Dendritic cell treated with granulocyte-macrophage colony-stimulating factor and Interleukin-4, amounts not matched to agents 40 ng/mL and 50 ng/mL, for 4 days (primary cell): ENCODE data around the gene SNX25.
"Not testable (repeated sequence)": the region's sequence is repeated elsewhere in the genome, so short reads cannot be mapped to it uniquely, and the experiment has no call there.

Experiments
- H3K27ac Mint-ChIP-seq: one replicate; pipeline ENCODE4 v1.8.0; 2022; ENCODE audit warnings: mild to moderate bottlenecking, mixed read lengths
- H3K27me3 Mint-ChIP-seq: one replicate; pipeline ENCODE4 v1.8.0; 2022; ENCODE audit warnings: mild to moderate bottlenecking, mixed read lengths
- H3K36me3 Mint-ChIP-seq: one replicate; pipeline ENCODE4 v1.8.0; 2022; ENCODE audit warnings: low read depth, mixed read lengths
- H3K4me1 Mint-ChIP-seq: one replicate; pipeline ENCODE4 v1.8.0; 2022; ENCODE audit warnings: low read depth, mixed read lengths
- H3K4me3 Mint-ChIP-seq: one replicate; pipeline ENCODE4 v1.8.0; 2022; ENCODE audit warnings: mild to moderate bottlenecking, moderate library complexity, mixed read lengths
- H3K9me3 Mint-ChIP-seq: one replicate; pipeline ENCODE4 v1.8.0; 2022; ENCODE audit warnings: mixed read lengths
- intact Hi-C: fragments of 100-400 bp; cut with micrococcal nuclease; formaldehyde crosslinking; loops from one replicate; pipeline ENCODE4 v1.15.0; 2022

SNX25 gene

GRCh38 chr4:185298728-185299430, 89.5 kb downstream of the SNX25 start:
- no peaks in the 10 kb centered on the region for H3K9me3 Mint-ChIP-seq
- H3K4me1 Mint-ChIP-seq = no peaks in the 10 kb centered on the region
- H3K36me3 Mint-ChIP-seq = no peaks in the 10 kb centered on the region
- no peak overlapping the region for H3K27ac Mint-ChIP-seq
- no peak overlapping the region for H3K4me3 Mint-ChIP-seq
- intact Hi-C loops = no loop called here
- H3K27me3 Mint-ChIP-seq = peaks cover 1% of the 10 kb centered on the region

- no peak overlapping the region for H3K4me3 Mint-ChIP-seq
- no peaks in the 10 kb centered on the region for H3K36me3 Mint-ChIP-seq
Measured at GRCh38 chr4:185304541-185304940, 95.1 kb downstream of the SNX25 start.

GRCh38 chr4:185304944-185305690, 95.7 kb downstream of the SNX25 start:
- Mint-ChIP-seq H3K9me3 (no peaks in the 10 kb centered on the region), H3K4me3 (no peak overlapping the region), H3K27ac (no peak overlapping the region), H3K36me3 (no peaks in the 10 kb centered on the region), H3K27me3 (peaks cover 1% of the 10 kb centered on the region), H3K4me1 (no peaks in the 10 kb centered on the region)
- intact Hi-C loops = no loop called here

More at GRCh38 chr4:185304541-185304940, 95.1 kb downstream of the SNX25 start:
- Mint-ChIP-seq H3K27ac (no peak overlapping the region), H3K9me3 (no peaks in the 10 kb centered on the region), H3K27me3 (peaks cover 1% of the 10 kb centered on the region), H3K4me1 (no peaks in the 10 kb centered on the region)
- intact Hi-C loops = no loop called here

GRCh38 chr4:185305979-185306442, 96.6 kb downstream of the SNX25 start:
- Mint-ChIP-seq H3K36me3 (no peaks in the 10 kb centered on the region), H3K27me3 (peaks cover 1% of the 10 kb centered on the region), H3K27ac (no peak overlapping the region), H3K4me1 (no peaks in the 10 kb centered on the region), H3K9me3 (no peaks in the 10 kb centered on the region), H3K4me3 (no peak overlapping the region)
- intact Hi-C loops = no loop called here

- Mint-ChIP-seq H3K36me3 (no peaks in the 10 kb centered on the region), H3K9me3 (no peaks in the 10 kb centered on the region), H3K4me3 (no peak overlapping the region), H3K4me1 (no peaks in the 10 kb centered on the region), H3K27ac (no peak overlapping the region), H3K27me3 (peaks cover 1% of the 10 kb centered on the region)
- intact Hi-C loops = no loop called here
Measured at GRCh38 chr4:185307136-185307950, 97.9 kb downstream of the SNX25 start.

GRCh38 chr4:185309770-185310169, 100.4 kb downstream of the SNX25 start:
- Mint-ChIP-seq H3K27ac (no peak overlapping the region), H3K9me3 (no peaks in the 10 kb centered on the region), H3K27me3 (no peaks in the 10 kb centered on the region), H3K4me3 (no peak overlapping the region), H3K4me1 (no peaks in the 10 kb centered on the region), H3K36me3 (no peaks in the 10 kb centered on the region)
- intact Hi-C loops = no loop called here

- H3K4me1 Mint-ChIP-seq = no peaks in the 10 kb centered on the region
- intact Hi-C loops = no loop called here
- H3K4me3 Mint-ChIP-seq = no peak overlapping the region
- no peaks in the 10 kb centered on the region for H3K27me3 Mint-ChIP-seq
- no peak overlapping the region for H3K27ac Mint-ChIP-seq
- H3K9me3 Mint-ChIP-seq = no peaks in the 10 kb centered on the region
- H3K36me3 Mint-ChIP-seq = no peaks in the 10 kb centered on the region
Measured at GRCh38 chr4:185311113-185311888, 101.9 kb downstream of the SNX25 start.

- intact Hi-C loops = no loop called here
- Mint-ChIP-seq H3K36me3 (no peaks in the 10 kb centered on the region), H3K9me3 (no peaks in the 10 kb centered on the region)
Measured at GRCh38 chr4:185312699-185313098, 103.3 kb downstream of the SNX25 start.

GRCh38 chr4:185317462-185317861, 108.1 kb downstream of the SNX25 start:
- H3K4me3 Mint-ChIP-seq, H3K36me3 Mint-ChIP-seq, H3K9me3 Mint-ChIP-seq, intact Hi-C loops, H3K27me3 Mint-ChIP-seq, H3K27ac Mint-ChIP-seq, H3K4me1 Mint-ChIP-seq: not testable (repeated sequence)

More at GRCh38 chr4:185312699-185313098, 103.3 kb downstream of the SNX25 start:
- no peaks in the 10 kb centered on the region for H3K4me1 Mint-ChIP-seq
- no peaks in the 10 kb centered on the region for H3K27me3 Mint-ChIP-seq
- H3K4me3 Mint-ChIP-seq = no peak overlapping the region
- H3K27ac Mint-ChIP-seq = no peak overlapping the region

- Mint-ChIP-seq H3K27ac (no peak overlapping the region), H3K4me3 (no peak overlapping the region), H3K36me3 (no peaks in the 10 kb centered on the region), H3K27me3 (peaks cover 2% of the 10 kb centered on the region), H3K4me1 (no peaks in the 10 kb centered on the region), H3K9me3 (no peaks in the 10 kb centered on the region)
- intact Hi-C loops = no loop called here
Measured at GRCh38 chr4:185317880-185318279, 108.5 kb downstream of the SNX25 start.

GRCh38 chr4:185318679-185319078, 109.3 kb downstream of the SNX25 start:
- Mint-ChIP-seq H3K27ac (no peak overlapping the region), H3K9me3 (no peaks in the 10 kb centered on the region), H3K36me3 (no peaks in the 10 kb centered on the region), H3K27me3 (peaks cover 2% of the 10 kb centered on the region), H3K4me3 (no peak overlapping the region), H3K4me1 (no peaks in the 10 kb centered on the region)
- intact Hi-C loops = no loop called here

GRCh38 chr4:185322803-185323202, 113.4 kb downstream of the SNX25 start:
- Mint-ChIP-seq H3K27ac (no peak overlapping the region), H3K9me3 (no peaks in the 10 kb centered on the region)

GRCh38 chr4:185323606-185324005, 114.2 kb downstream of the SNX25 start:
- Mint-ChIP-seq H3K9me3 (peaks cover 5% of the 10 kb centered on the region), H3K27me3 (peaks cover 4% of the 10 kb centered on the region), H3K36me3 (no peaks in the 10 kb centered on the region), H3K4me1 (no peaks in the 10 kb centered on the region), H3K4me3 (no peak overlapping the region), H3K27ac (no peak overlapping the region)
- intact Hi-C loops = no loop called here

More at GRCh38 chr4:185322803-185323202, 113.4 kb downstream of the SNX25 start:
- Mint-ChIP-seq H3K4me3 (no peak overlapping the region), H3K36me3 (no peaks in the 10 kb centered on the region), H3K4me1 (no peaks in the 10 kb centered on the region), H3K27me3 (peaks cover 3% of the 10 kb centered on the region)
- intact Hi-C loops = no loop called here
